Left lung (tissue), 10 donors: ENCODE measurements around the gene DOCK10. TPM values are rescaled to one million over a fixed set of nuclear protein-coding genes. Genes with fewer than 3 reads are reported as not detected.

ENCODE experiments used
- ATAC-seq: fragments of 200-7000 bp; cut with Tn5 transposase; one replicate; pipeline ENCODE4 v1.9.1; 2020; ENCODE audit warnings: moderate library complexity
- DNase-seq, 4 donors: peaks; one replicate each; pipeline ENCODE4 v3.0.0-alpha.2; 2013 to 2020
- H3K27ac ChIP-seq, 2 donors: fragments of 200-600 bp; sonication (generic) in 1 of 2; one replicate each; pipeline versions ENCODE4 v1.5.0 to v1.8.0; 2020 to 2021
- H3K27me3 ChIP-seq, 2 donors: fragments of 200-600 bp; sonication (generic) in 1 of 2; one replicate each; pipeline versions ENCODE4 v1.5.0 to v1.8.0; 2020 to 2021
- H3K36me3 ChIP-seq, 2 donors: fragments of 200-600 bp; sonication (generic) in 1 of 2; one replicate each; pipeline versions ENCODE4 v1.5.0 to v1.8.0; 2020 to 2021
- H3K4me1 ChIP-seq, 2 donors: fragments of 200-600 bp; one replicate each; pipeline ENCODE4 v1.8.0; 2021
- H3K4me3 ChIP-seq, 2 donors: fragments of 200-600 bp; sonication (generic) in 1 of 2; one replicate each; pipeline versions ENCODE4 v1.5.0 to v1.8.0; 2020 to 2021; ENCODE audit warnings: mild to moderate bottlenecking in 1 of 2
- H3K9me3 ChIP-seq, 2 donors: fragments of 200-600 bp; sonication (generic) in 1 of 2; one replicate each; pipeline versions ENCODE4 v1.5.0 to v1.8.0; 2020 to 2021
- intact Hi-C, 2 donors: fragments of 100-400 bp; cut with DNase I; formaldehyde crosslinking; loops; one replicate each; pipeline versions ENCODE4 v1.11.2 to v1.14.2; 2022
- polyA plus RNA-seq, 6 donors: library from polyadenylated mRNA; unstranded; fragments of 120-200 nt; gene quantifications; one replicate each; pipeline ENCODE4 v1.2.1, GENCODE V29; 2013; ENCODE audit not compliant: insufficient read length in 6 of 6
- total RNA-seq, 2 donors: library from RNA; stranded (reverse); fragmentation: NEBNext Ultra II Directional; extraction: Animal tissue kit (Norgen Biotek cat#: 25700); gene quantifications; one replicate each; pipeline ENCODE4 v1.2.1, GENCODE V29; 2021
- TF ChIP-seq, protein P1 (sequence below), 2 donors: fragments of 200-600 bp; sonication (generic) in 1 of 2; IDR thresholded peaks; one replicate each; pipeline versions ENCODE4 v1.5.0 to v1.8.0; 2021; ENCODE audit warnings: antibody characterized with exemption in 2 of 2
- donor health status: DM: no; HTN: yes; CAD: no.
- donor health status: DM: no; HTN: no; CAD: no.

The DOCK10 gene
- total and polyA plus RNA-seq, 8 donors: 17.8 to 55.9 (median 45.6) TPM

DNA sequence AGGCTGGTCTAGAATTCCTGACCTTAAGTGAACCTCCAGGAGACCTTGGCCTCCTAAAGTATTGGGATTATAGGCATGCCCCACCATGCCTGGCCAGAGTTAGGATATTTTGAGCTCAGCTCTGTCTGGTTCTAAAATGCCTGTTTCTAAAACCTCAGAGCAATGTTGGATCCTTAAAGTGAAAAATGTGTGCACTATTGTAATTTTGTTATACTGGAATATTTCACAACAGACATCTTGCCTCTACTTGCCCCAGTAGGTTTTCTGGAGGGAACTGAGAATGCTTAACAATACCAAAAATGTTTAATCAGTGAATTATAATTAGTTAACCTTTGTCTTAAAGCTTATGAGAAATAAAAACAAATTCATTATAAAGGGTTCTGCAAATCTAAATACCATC lies 181.5 kb downstream of the DOCK10 start:
- no peak for DNase-seq
- Histone ChIP-seq H3K27ac (no peak overlapping the region), H3K27me3 (no peaks in the 10 kb centered on the region), H3K9me3 (no peaks in the 10 kb centered on the region), H3K4me1 (no peaks in the 10 kb centered on the region), H3K4me3 (no peak overlapping the region), H3K36me3 (peaks cover 0 to 27% of the 10 kb centered on the region in 2 donors)
- ATAC-seq: no peak
- TF ChIP-seq, protein P1, sequence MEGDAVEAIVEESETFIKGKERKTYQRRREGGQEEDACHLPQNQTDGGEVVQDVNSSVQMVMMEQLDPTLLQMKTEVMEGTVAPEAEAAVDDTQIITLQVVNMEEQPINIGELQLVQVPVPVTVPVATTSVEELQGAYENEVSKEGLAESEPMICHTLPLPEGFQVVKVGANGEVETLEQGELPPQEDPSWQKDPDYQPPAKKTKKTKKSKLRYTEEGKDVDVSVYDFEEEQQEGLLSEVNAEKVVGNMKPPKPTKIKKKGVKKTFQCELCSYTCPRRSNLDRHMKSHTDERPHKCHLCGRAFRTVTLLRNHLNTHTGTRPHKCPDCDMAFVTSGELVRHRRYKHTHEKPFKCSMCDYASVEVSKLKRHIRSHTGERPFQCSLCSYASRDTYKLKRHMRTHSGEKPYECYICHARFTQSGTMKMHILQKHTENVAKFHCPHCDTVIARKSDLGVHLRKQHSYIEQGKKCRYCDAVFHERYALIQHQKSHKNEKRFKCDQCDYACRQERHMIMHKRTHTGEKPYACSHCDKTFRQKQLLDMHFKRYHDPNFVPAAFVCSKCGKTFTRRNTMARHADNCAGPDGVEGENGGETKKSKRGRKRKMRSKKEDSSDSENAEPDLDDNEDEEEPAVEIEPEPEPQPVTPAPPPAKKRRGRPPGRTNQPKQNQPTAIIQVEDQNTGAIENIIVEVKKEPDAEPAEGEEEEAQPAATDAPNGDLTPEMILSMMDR (IDR thresholded peaks at IDR 0.05): no peak
- intact Hi-C loops: no loop called here

DNA sequence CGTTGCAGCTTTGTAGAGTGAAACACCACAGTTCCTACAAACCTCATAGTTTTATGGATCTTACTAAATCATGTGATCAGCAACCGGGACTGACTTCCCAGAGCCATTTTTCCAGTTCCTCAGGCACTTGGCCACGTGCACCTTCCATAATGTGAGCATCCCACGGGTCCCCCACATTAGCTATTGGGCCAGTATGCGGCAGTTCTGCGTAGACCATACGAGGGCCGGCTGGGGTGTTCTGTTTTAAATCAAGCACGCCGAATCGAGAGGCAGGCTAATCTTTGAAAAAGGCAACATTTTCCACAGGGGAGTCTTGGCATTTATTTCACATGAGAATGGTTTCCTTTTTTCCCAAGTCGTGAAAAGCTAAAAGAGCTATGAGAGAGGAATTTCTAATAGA lies 190.5 kb downstream of the DOCK10 start:
- no peak for DNase-seq

DNA sequence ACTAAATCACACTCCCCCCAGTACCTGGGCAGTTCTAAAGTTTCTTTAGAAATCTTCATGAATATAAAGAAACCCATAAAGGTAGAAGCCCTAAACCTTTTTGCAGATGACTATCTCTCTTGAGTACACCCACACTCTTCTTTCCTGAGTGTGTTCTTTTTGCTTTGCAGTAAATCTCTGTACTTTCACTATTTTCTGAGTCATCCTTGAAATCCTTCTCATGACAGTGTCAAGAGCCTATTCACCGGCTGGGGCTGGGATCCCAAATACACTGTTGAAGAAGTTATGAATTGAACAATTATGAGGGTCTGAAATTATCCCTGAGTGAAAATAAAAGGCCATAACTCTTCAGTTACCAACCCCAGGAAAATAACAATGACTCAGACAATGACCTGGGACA lies 192.2 kb downstream of the DOCK10 start:
- H3K9me3 ChIP-seq: no peaks in the 10 kb centered on the region
- peaks cover 0 to 3% of the 10 kb centered on the region in 2 donors for H3K4me1 ChIP-seq
- intact Hi-C loops: no loop called here
- no peak overlapping the region for H3K4me3 ChIP-seq
- H3K27ac ChIP-seq: no peak overlapping the region
- no peak for DNase-seq
- H3K36me3 ChIP-seq: peaks cover 0 to 52% of the 10 kb centered on the region in 2 donors
- no peaks in the 10 kb centered on the region for H3K27me3 ChIP-seq
- ATAC-seq: no peak
- TF ChIP-seq, protein P1 (IDR thresholded peaks at IDR 0.05): no peak

More for the DNA sequence above, 190.5 kb downstream of the DOCK10 start:
- Histone ChIP-seq H3K4me1 (peaks cover 0 to 3% of the 10 kb centered on the region in 2 donors), H3K4me3 (no peak overlapping the region), H3K27me3 (no peaks in the 10 kb centered on the region), H3K27ac (no peak overlapping the region), H3K9me3 (no peaks in the 10 kb centered on the region), H3K36me3 (peaks cover 0 to 57% of the 10 kb centered on the region in 2 donors)
- no peak for ATAC-seq
- intact Hi-C loops: no loop called here
- TF ChIP-seq, protein P1 (IDR thresholded peaks at IDR 0.05): no peak

DNA sequence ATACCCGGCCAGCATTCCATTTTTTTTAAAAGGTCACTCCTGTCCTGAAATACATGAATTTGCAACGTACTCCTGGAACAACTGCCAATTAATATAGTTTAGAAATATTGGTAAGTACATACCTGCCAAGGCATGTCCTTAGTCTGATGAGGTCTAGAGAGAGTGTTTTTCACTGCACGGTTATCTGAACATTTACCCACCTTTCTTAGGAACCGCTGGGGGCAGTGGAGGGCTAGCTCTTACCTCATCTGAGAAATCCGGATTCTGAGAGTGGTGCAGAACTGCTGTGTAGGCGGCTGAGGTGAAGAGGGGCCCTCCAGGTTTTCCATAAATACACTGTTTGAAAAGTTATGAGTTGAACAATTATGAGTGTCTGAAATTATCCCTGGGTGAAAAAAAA lies 193.0 kb downstream of the DOCK10 start:
- Histone ChIP-seq H3K27ac (no peak overlapping the region), H3K9me3 (no peaks in the 10 kb centered on the region), H3K27me3 (no peaks in the 10 kb centered on the region), H3K4me1 (peaks cover 0 to 3% of the 10 kb centered on the region in 2 donors), H3K4me3 (no peak overlapping the region), H3K36me3 (peaks cover 0 to 57% of the 10 kb centered on the region in 2 donors)
- ATAC-seq (peak; percentile 33), DNase-seq (no peak)
- intact Hi-C loops: no loop called here
- TF ChIP-seq, protein P1 (IDR thresholded peaks at IDR 0.05): no peak

DNA sequence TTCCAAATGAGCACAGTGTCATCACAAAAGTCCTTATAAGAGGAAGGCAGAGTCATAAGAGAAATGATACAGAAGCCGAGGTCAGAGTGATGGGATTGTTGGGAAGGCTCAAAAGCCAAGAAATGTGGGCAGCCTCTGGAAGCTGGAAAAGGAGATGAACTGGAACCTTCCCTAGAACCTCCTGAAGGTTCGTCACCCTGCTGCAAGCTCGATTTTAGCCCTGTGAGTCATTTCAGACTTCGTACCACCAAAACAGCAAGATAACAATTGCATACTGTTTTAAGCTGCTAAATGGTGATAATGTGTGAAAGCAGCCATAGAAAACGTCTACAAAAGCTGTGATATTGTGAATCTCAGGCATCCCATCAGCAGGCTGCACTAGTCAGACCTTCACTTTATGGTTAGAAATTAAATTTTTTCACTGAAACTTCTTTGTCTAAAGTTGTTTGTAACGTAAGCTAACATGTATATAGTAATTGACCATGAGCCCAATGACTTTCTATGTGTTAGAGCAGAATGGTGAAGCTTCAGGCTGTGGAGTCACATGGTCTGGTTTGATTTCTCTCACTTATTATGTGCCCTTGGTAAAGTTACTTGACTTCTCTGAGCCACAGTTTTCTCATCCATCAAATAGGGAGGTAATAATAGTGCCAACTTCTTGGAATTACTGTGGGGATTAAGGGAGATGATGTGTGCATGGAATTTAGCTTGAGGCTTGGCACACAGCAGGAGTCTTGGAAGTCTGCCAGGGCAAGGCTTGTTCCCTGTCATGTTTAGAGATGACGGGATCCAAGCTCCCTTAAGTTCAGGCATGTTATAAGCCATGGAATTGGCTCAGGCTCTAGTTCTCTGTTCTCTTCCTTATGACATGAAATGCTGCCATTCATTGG lies 194.1 kb downstream of the DOCK10 start:
- TF ChIP-seq, protein P1 (IDR thresholded peaks at IDR 0.05): no peak
- Histone ChIP-seq H3K4me3 (no peak overlapping the region), H3K27me3 (no peaks in the 10 kb centered on the region), H3K4me1 (peaks cover 0 to 3% of the 10 kb centered on the region in 2 donors), H3K36me3 (peaks cover 0 to 66% of the 10 kb centered on the region in 2 donors), H3K9me3 (no peaks in the 10 kb centered on the region), H3K27ac (no peak overlapping the region)
- ATAC-seq (no peak), DNase-seq (peak in 2 of 4 donors; percentile 36 to 62)
- intact Hi-C loops: no loop called here
